MM.1S (cell line): ENCODE measurements around the gene SPOCK1.

Source experiments
- DNase-seq: peaks from one replicate; pipeline ENCODE4 v3.0.0-alpha.2; 2015
- H2AFZ ChIP-seq: fragments of 300-600 bp; sonication (generic); 2 replicates; pipeline ENCODE4 v1.6.0; 2016; ENCODE audit warnings: antibody characterized with exemption, low read length
- H3F3A ChIP-seq: fragments of 300-600 bp; sonication (generic); 2 replicates; pipeline ENCODE4 v1.6.1; 2016; ENCODE audit warnings: mild to moderate bottlenecking, antibody characterized with exemption, low read length, moderate library complexity, mixed read lengths; ENCODE audit not compliant: insufficient read depth
- H3K27ac ChIP-seq: fragments of 300-600 bp; sonication (generic); 2 replicates; pipeline ENCODE4 v1.5.1; 2016; ENCODE audit warnings: mild to moderate bottlenecking, low read length
- H3K27me3 ChIP-seq: fragments of 300-600 bp; sonication (generic); replicated peaks from 2 replicates; pipeline ENCODE4 v1.6.0; 2016; ENCODE audit warnings: low read length; ENCODE audit not compliant: insufficient read depth
- H3K36me3 ChIP-seq: fragments of 300-600 bp; sonication (generic); replicated peaks from 2 replicates; pipeline ENCODE4 v1.6.1; 2016; ENCODE audit warnings: mild to moderate bottlenecking, low read length, mixed read lengths; ENCODE audit not compliant: insufficient read depth
- H3K4me1 ChIP-seq: fragments of 300-600 bp; sonication (generic); 2 replicates; pipeline ENCODE4 v1.6.1; 2016; ENCODE audit warnings: low read length, mixed read lengths
- H3K4me2 ChIP-seq: fragments of 300-600 bp; sonication (generic); 2 replicates; pipeline ENCODE4 v1.6.0; 2016; ENCODE audit warnings: low read depth, low read length
- H3K4me3 ChIP-seq: fragments of 300-600 bp; sonication (generic); 2 replicates; pipeline ENCODE4 v1.5.1; 2016; ENCODE audit warnings: low read length, mixed read lengths
- H3K79me2 ChIP-seq: fragments of 300-600 bp; sonication (generic); 2 replicates; pipeline ENCODE4 v1.6.1; 2016; ENCODE audit warnings: mixed run types, low read length, mixed read lengths
- H3K9ac ChIP-seq: fragments of 300-600 bp; sonication (generic); 2 replicates; pipeline ENCODE4 v1.6.1; 2016; ENCODE audit warnings: low read length, mixed read lengths
- H3K9me2 ChIP-seq: fragments of 300-600 bp; sonication (generic); replicated peaks from 2 replicates; pipeline ENCODE4 v1.6.1; 2016; ENCODE audit warnings: mild to moderate bottlenecking, low read length, mixed read lengths; ENCODE audit not compliant: insufficient read depth
- H3K9me3 ChIP-seq: fragments of 300-600 bp; sonication (generic); replicated peaks from 2 replicates; pipeline ENCODE4 v1.6.1; 2016; ENCODE audit warnings: mild to moderate bottlenecking, low read length, mixed read lengths; ENCODE audit not compliant: insufficient read depth
- H4K20me1 ChIP-seq: fragments of 300-600 bp; sonication (generic); 2 replicates; pipeline ENCODE4 v1.6.1; 2016; ENCODE audit warnings: mild to moderate bottlenecking, low read length, moderate library complexity, mixed read lengths; ENCODE audit not compliant: insufficient read depth
- EZH2 ChIP-seq: fragments of 300-600 bp; sonication (generic); optimal IDR thresholded peaks from 2 replicates; pipeline ENCODE3; 2017; ENCODE audit warnings: low read depth, mild to moderate bottlenecking, antibody characterized with exemption, low read length, mixed read lengths
- EZH2phosphoT487 ChIP-seq: fragments of 300-600 bp; sonication (generic); IDR thresholded peaks from 2 replicates; pipeline ENCODE4 v1.6.1; 2018; ENCODE audit warnings: antibody characterized with exemption, low read length
- TF ChIP-seq, protein P1 (sequence below): fragments of 300-600 bp; sonication (generic); IDR thresholded peaks from 2 replicates; pipeline ENCODE4 v1.5.1; 2016; ENCODE audit warnings: antibody characterized with exemption, low read length, mixed read lengths

The SPOCK1 gene

DNA sequence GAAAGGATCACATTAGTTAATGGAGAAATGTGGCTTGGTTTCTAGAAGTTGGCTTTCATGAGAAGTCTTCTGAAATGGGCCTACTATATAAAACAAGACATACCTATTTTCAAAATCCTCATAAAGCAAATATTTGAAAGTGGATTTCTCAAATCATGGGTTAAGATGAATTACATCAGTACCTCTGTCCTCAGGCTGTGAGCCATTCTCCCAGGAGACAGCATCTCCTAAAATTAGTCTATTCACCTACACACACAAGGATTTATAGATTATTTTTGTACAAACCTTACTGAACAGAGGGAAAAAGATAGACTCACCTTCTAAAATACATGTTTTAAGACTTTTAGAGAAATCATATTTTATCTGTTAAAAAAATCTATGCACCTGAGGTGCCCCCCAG lies 32.1 kb upstream of the SPOCK1 start:
- Histone ChIP-seq H3K4me2 (no peak overlapping the region), H3K9me2 (no peaks in the 10 kb centered on the region), H2AFZ (no peak overlapping the region), H3K27ac (no peak overlapping the region), H3K9me3 (no peaks in the 10 kb centered on the region), H3K27me3 (no peaks in the 10 kb centered on the region), H3K9ac (no peak overlapping the region), H4K20me1 (no peaks in the 10 kb centered on the region), H3F3A (no peaks in the 10 kb centered on the region), H3K79me2 (no peaks in the 10 kb centered on the region), H3K36me3 (no peaks in the 10 kb centered on the region), H3K4me3 (no peak overlapping the region), H3K4me1 (no peaks in the 10 kb centered on the region)
- DNase-seq = no peak
- TF ChIP-seq EZH2 (no peak), EZH2phosphoT487 (no peak)
- TF ChIP-seq, protein P1, sequence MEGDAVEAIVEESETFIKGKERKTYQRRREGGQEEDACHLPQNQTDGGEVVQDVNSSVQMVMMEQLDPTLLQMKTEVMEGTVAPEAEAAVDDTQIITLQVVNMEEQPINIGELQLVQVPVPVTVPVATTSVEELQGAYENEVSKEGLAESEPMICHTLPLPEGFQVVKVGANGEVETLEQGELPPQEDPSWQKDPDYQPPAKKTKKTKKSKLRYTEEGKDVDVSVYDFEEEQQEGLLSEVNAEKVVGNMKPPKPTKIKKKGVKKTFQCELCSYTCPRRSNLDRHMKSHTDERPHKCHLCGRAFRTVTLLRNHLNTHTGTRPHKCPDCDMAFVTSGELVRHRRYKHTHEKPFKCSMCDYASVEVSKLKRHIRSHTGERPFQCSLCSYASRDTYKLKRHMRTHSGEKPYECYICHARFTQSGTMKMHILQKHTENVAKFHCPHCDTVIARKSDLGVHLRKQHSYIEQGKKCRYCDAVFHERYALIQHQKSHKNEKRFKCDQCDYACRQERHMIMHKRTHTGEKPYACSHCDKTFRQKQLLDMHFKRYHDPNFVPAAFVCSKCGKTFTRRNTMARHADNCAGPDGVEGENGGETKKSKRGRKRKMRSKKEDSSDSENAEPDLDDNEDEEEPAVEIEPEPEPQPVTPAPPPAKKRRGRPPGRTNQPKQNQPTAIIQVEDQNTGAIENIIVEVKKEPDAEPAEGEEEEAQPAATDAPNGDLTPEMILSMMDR = no peak

DNA sequence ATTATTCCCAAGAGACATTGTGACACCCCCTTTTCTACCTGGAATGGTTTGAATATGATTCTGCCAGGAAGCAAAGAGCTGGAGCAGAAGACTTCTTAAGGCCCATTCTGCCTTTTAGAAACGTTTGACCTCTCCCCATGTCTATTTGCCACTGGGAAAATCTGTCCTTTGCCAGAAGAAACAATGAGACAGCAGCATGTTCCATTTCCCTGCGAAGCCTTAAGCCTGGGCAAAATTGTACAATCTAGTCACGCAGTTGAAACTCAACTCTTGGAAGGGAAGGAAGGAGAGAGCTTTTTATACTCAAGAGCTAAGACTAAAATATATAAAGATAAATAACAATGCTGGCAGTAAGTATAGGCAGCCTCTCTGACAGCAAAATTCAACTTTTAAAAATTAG lies 22.1 kb upstream of the SPOCK1 start:
- no peak overlapping the region for H3K27ac ChIP-seq
- H3K9ac ChIP-seq = no peak overlapping the region
- H3K9me3 ChIP-seq = no peaks in the 10 kb centered on the region
- no peaks in the 10 kb centered on the region for H3K9me2 ChIP-seq
- no peaks in the 10 kb centered on the region for H3K79me2 ChIP-seq
- H3K4me2 ChIP-seq = no peak overlapping the region
- no peak overlapping the region for H3K4me3 ChIP-seq
- no peaks in the 10 kb centered on the region for H3K36me3 ChIP-seq
- no peaks in the 10 kb centered on the region for H3K27me3 ChIP-seq
- DNase-seq = no peak
- no peak overlapping the region for H2AFZ ChIP-seq
- H3K4me1 ChIP-seq = no peaks in the 10 kb centered on the region
- H3F3A ChIP-seq = no peaks in the 10 kb centered on the region
- TF ChIP-seq EZH2phosphoT487 (no peak), EZH2 (no peak)
- TF ChIP-seq, protein P1 = no peak
- H4K20me1 ChIP-seq = no peaks in the 10 kb centered on the region

- Histone ChIP-seq H4K20me1 (no peaks in the 10 kb centered on the region), H3F3A (no peaks in the 10 kb centered on the region), H2AFZ (no peak overlapping the region), H3K4me3 (no peak overlapping the region), H3K9ac (no peak overlapping the region), H3K27me3 (no peaks in the 10 kb centered on the region), H3K9me2 (no peaks in the 10 kb centered on the region), H3K27ac (no peak overlapping the region), H3K79me2 (no peaks in the 10 kb centered on the region), H3K4me2 (no peak overlapping the region), H3K9me3 (no peaks in the 10 kb centered on the region), H3K36me3 (no peaks in the 10 kb centered on the region), H3K4me1 (no peaks in the 10 kb centered on the region)
- DNase-seq = no peak
- TF ChIP-seq EZH2phosphoT487 (no peak), EZH2 (no peak)
- TF ChIP-seq, protein P1 = no peak
Observed at GRCh38 chr5:137516961-137517360, 17.8 kb upstream of the SPOCK1 start.
